K562 (cell line): ENCODE measurements around the gene NINJ2. TPM values are rescaled to one million over a fixed set of nuclear protein-coding genes. Genes with fewer than 3 reads are reported as not detected.

Experiments
- ATAC-seq: fragments of 200-7000 bp; cut with Tn5 transposase; 3 replicates; pipeline ENCODE4 v1.9.1; 2020; ENCODE audit warnings: moderate library complexity
- BruUV-seq: library from RNA; stranded (reverse); fragments of 400-500 nt; replicated peaks from 2 replicates; lab custom pipeline; 2021; lab: Mats Ljungman, UMichigan
- CTCF ChIA-PET: fragments of 300-600 bp; formaldehyde crosslinking; extraction: SDS; loops from one replicate; lab custom pipeline; 2021; ENCODE audit warnings: low intra/inter-chr PET ratio; lab: Yijun Ruan, JAX
- POLR2A ChIA-PET: fragments of 300-600, 350-650 bp; sonication (Branson Sonifier 250); formaldehyde crosslinking; extraction: SDS; loops from one replicate; lab custom pipeline; 2021; ENCODE audit warnings: antibody characterized with exemption, inconsistent platforms; lab: Yijun Ruan, JAX
- DNase-seq, 4 experiments: peaks; one replicate each; pipeline versions ENCODE4 v3.0.0 to v3.0.0-alpha.2; 2011 to 2018; ENCODE audit warnings: low spot score in 3 of 4, mixed read lengths in 3 of 4; ENCODE audit errors: extremely low read depth in 1 of 4
- FAIRE-seq: peaks from 2 replicates; lab custom pipeline; 2011; peaks lifted over from hg19 to GRCh38; lab: Jason Lieb, UNC
- H2AFZ ChIP-seq: 2 replicates; pipeline ENCODE4 v1.6.0; 2011; ENCODE audit warnings: low read depth, low read length, control low read depth, inconsistent platforms
- H3K27ac ChIP-seq: fragments of 200-600 bp; 3 replicates; pipeline ENCODE4 v1.8.0; 2011; ENCODE audit warnings: low read depth, mild to moderate bottlenecking, control low read depth, inconsistent platforms, low read length, moderate library complexity, mixed read lengths; ENCODE audit errors: extremely low read depth
- H3K27me3 ChIP-seq, 2 experiments: fragments of 300-600 bp in 1 of 2; 2 replicates in 1 of 2; 3 replicates in 1 of 2; pipeline versions ENCODE4 v1.6.0 to v1.8.0; 2011; ENCODE audit warnings: inconsistent platforms in 2 of 2, low read length in 2 of 2, mild to moderate bottlenecking in 1 of 2, mixed read lengths in 1 of 2, moderate library complexity in 1 of 2; ENCODE audit not compliant: control insufficient read depth in 2 of 2, insufficient read depth in 2 of 2
- H3K36me3 ChIP-seq: fragments of 300-600 bp; 3 replicates; pipeline ENCODE4 v1.8.0; 2011; ENCODE audit warnings: mild to moderate bottlenecking, low read length, inconsistent platforms; ENCODE audit not compliant: control insufficient read depth, insufficient read depth
- H3K4me1 ChIP-seq, 2 experiments: fragments of 200-600 bp in 1 of 2; replicated peaks in 1 of 2; 2 replicates in 1 of 2; 3 replicates in 1 of 2; pipeline versions ENCODE4 v1.5.1 to v1.8.0; 2011; ENCODE audit warnings: inconsistent platforms in 2 of 2, low read length in 2 of 2, mild to moderate bottlenecking in 1 of 2, mixed read lengths in 1 of 2, moderate library complexity in 1 of 2; ENCODE audit not compliant: control insufficient read depth in 2 of 2, insufficient read depth in 2 of 2
- H3K4me2 ChIP-seq: 2 replicates; pipeline ENCODE4 v1.6.1; 2011; ENCODE audit warnings: low read length, control low read depth, inconsistent platforms, mixed read lengths; ENCODE audit not compliant: insufficient read depth
- H3K4me3 ChIP-seq: fragments of 200-600 bp; sonication (generic), shearing (Covaris generic); 2 replicates; pipeline ENCODE4 v1.5.1; 2016; ENCODE audit warnings: control low read depth, inconsistent platforms
- H3K79me2 ChIP-seq: fragments of 200-600 bp; 3 replicates; pipeline ENCODE4 v1.8.0; 2011; ENCODE audit warnings: low read length, inconsistent platforms; ENCODE audit not compliant: control insufficient read depth, insufficient read depth
- H3K9ac ChIP-seq, 2 experiments: 2 replicates each; pipeline versions ENCODE4 v1.6.0 to v1.6.1; 2011; ENCODE audit warnings: low read depth in 2 of 2, low read length in 2 of 2, control low read depth in 1 of 2, inconsistent platforms in 1 of 2, mild to moderate bottlenecking in 1 of 2, mixed read lengths in 1 of 2; ENCODE audit not compliant: insufficient read depth in 1 of 2
- H3K9me1 ChIP-seq: one replicate; pipeline ENCODE4 v1.6.0; 2011; ENCODE audit warnings: inconsistent platforms, mild to moderate bottlenecking, low read length, moderate library complexity; ENCODE audit not compliant: control insufficient read depth, insufficient read depth
- H3K9me3 ChIP-seq: replicated peaks from 2 replicates; pipeline ENCODE4 v1.5.1; 2011; ENCODE audit warnings: low read depth, low read length, inconsistent platforms; ENCODE audit not compliant: control insufficient read depth, insufficient read depth
- H4K20me1 ChIP-seq: replicated peaks from 2 replicates; pipeline ENCODE4 v1.6.1; 2011; ENCODE audit warnings: low read length, inconsistent platforms, mixed read lengths; ENCODE audit not compliant: control insufficient read depth, insufficient read depth
- CHCHD3 ChIP-seq: fragments of 250-450 bp; sonication (Bioruptor Pico); IDR thresholded peaks from 2 replicates; pipeline ENCODE4 v2.1.2; 2022; ENCODE audit warnings: mild to moderate bottlenecking
- CXXC5 ChIP-seq: fragments of 250-450 bp; sonication (Bioruptor Pico); IDR thresholded peaks from 2 replicates; pipeline ENCODE4 v1.8.0; 2022; ENCODE audit warnings: inconsistent platforms, mild to moderate bottlenecking, moderate library complexity
- FOS ChIP-seq: IDR thresholded peaks from 3 replicates; pipeline ENCODE4 v1.6.1; 2011; ENCODE audit not compliant: insufficient read length; ENCODE audit errors: extremely low read depth
- FOXJ2 ChIP-seq: fragments of 200-800 bp; sonication (Bioruptor generic); IDR thresholded peaks from 2 replicates; pipeline ENCODE4 v1.6.1; 2016; ENCODE audit warnings: missing genetic modification characterization, missing compliant biosample characterization
- HDAC6 ChIP-seq: IDR thresholded peaks from 2 replicates; pipeline ENCODE4 v1.6.1; 2012; ENCODE audit warnings: low read depth, mild to moderate bottlenecking, control low read depth, inconsistent platforms, low read length, moderate library complexity
- IRF2 ChIP-seq: sonication (generic); formaldehyde crosslinking; IDR thresholded peaks from 2 replicates; pipeline ENCODE4 v1.8.1; 2022; ENCODE audit warnings: mild to moderate bottlenecking, missing genetic modification reagents
- KLF13 ChIP-seq: fragments of 450-650 bp; IDR thresholded peaks from 2 replicates; pipeline ENCODE4 v1.6.1; 2016; ENCODE audit warnings: missing genetic modification characterization, low read depth, mild to moderate bottlenecking, missing compliant biosample characterization, moderate library complexity, borderline replicate concordance
- SREBF1 ChIP-seq: fragments of 150-350 bp; IDR thresholded peaks from 2 replicates; pipeline ENCODE4 v1.6.1; 2014; ENCODE audit warnings: antibody characterized with exemption, low read depth, low read length, borderline replicate concordance
- WGBS: fragments of 100-300 bp; shearing (Covaris generic); methylation state at CpG from one replicate; pipeline ENCODE4 v1.1.6; 2016; ENCODE audit warnings: low coverage, mixed read lengths; ENCODE audit not compliant: insufficient coverage; ENCODE audit errors: missing lambda C conversion rate; 5-methylcytosine and 5-hydroxymethylcytosine counted together
- in situ Hi-C: fragments of 300-500 bp; cut with MboI; formaldehyde crosslinking; loops from 4 replicates; pipeline ENCODE4 v1.15.0; 2018; ENCODE audit warnings: inconsistent platforms, mixed read lengths
- intact Hi-C: fragments of 100-400 bp; cut with micrococcal nuclease; formaldehyde crosslinking; loops from 2 replicates; pipeline ENCODE4 v1.14.2; 2022
- polyA plus RNA-seq, 8 experiments: library from polyadenylated mRNA; depleted of rRNA in 4 of 8; stranded (reverse) in 5 of 8; unstranded in 3 of 8; fragments of >200 nt; fragmentation: Nextera tagmentation in 2 of 8; fragmentation: Illumina TruSeq in 1 of 8; extraction: Ambion mirVana in 2 of 8; extraction: Trizol in 1 of 8; gene quantifications; 2 replicates each; pipeline versions ENCODE4 v1.2.1 to v1.2.3, GENCODE V29; 2011 to 2014; ENCODE audit warnings: inconsistent platforms in 1 of 8, missing spikeins in 1 of 8
- total RNA-seq, 7 experiments: library from RNA; depleted of rRNA in 6 of 7; stranded (reverse); fragments of >200 nt in 6 of 7; fragmentation: Illumina TruSeq in 2 of 7; extraction: Trizol in 2 of 7; gene quantifications; 2 replicates each; pipeline versions ENCODE4 v1.2.1 to v1.2.3, GENCODE V29; 2011 to 2021; ENCODE audit warnings: low replicate concordance in 1 of 7
- TF ChIP-seq, protein P1 (sequence below), 3 experiments: fragments of 200-800 bp in 1 of 3; sonication (Bioruptor generic) in 1 of 3; sonication (generic) in 1 of 3; formaldehyde crosslinking in 1 of 3; IDR thresholded peaks; 2 replicates each; pipeline versions ENCODE4 v1.6.1 to v1.8.0; 2016 to 2022; ENCODE audit warnings: mild to moderate bottlenecking in 2 of 3, missing compliant biosample characterization in 2 of 3, missing genetic modification characterization in 2 of 3, missing genetic modification reagents in 1 of 3

Gene NINJ2
- total and polyA plus RNA-seq, 9 of the 15 experiments (the other 6 are each of a cell fraction or from before 2014, with no cell fraction given), result 2.6 to 16.0 (median 4.5) TPM

DNA sequence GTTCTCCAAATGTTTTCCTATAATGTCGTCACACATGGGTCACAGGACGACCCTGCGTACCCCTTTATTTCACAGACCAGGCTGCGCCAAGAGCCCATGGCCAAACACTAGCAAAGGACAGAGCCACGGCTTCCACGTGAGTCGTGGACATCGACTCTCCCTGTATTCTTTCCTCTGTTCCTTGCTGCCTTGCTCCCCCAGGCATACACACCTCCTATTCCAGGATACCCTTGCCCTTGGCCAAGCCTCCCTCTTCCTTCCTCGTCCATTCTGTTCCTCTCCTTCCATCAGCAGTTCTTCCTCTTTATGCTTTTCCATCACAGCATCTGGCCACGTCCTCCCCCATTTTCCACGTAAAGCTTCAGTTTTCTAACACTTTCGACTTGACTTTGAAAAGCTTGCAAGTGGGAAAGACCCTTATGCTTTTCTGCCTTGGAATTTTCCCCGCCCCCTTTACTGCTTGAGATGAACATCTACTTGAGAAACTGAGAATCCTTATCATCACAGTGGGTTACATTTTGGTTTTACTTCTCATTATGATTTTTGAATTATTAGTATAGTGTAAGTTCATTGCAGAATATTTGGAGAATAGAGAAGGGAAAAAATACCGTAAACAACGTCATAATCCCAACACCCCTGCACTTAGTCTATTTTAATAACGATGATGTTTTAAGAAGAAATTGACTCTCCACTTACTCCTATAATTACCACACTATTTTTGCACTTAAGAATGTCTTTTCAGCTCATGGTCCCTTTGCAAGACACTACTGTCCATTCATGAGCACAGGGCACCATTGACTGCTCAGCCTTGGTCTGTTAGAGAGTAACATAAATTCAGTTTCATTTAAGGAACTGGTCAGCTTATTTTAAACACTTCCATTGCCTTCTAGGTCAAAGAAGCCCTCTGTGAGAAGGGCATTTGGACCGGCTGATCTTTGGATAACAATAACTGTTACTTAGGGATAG, 15.8 kb upstream of the NINJ2 start:
- ChIA-PET CTCF (no interaction called here), POLR2A (interaction anchor here (0.7 kb wide), 1 partner anchor 26 kb away, joined by 3 read pairs; no protein-coding TSS in a partner anchor)
- intact Hi-C loops, result no loop called here
- 51% methylated on average over 16 of the region's 17 CpGs for WGBS
- Histone ChIP-seq H3K27ac (no peak overlapping the region), H3K9ac (no peak overlapping the region), H3K4me2 (no peak overlapping the region), H3K79me2 (no peaks in the 10 kb centered on the region), H3K9me3 (no peaks in the 10 kb centered on the region), H4K20me1 (no peaks in the 10 kb centered on the region), H3K9me1 (no peaks in the 10 kb centered on the region), H2AFZ (peak overlapping the region; percentile 44; the same call in 1 of the 2 replicates), H3K4me3 (no peak overlapping the region), H3K27me3 (no peaks in the 10 kb centered on the region), H3K36me3 (no peaks in the 10 kb centered on the region), H3K4me1 (peaks cover 0 to 5% of the 10 kb centered on the region in 2 experiments; a peak in 3 of 5 replicates)
- ATAC-seq (no peak), DNase-seq (no peak), FAIRE-seq (no peak)
- no TSS peak for BruUV-seq
- TF ChIP-seq CXXC5 (CRISPR knock-in tag) (no peak), HDAC6 (no peak), FOS (no peak), CHCHD3 (CRISPR knock-in tag) (no peak), KLF13 (tag) (no peak), IRF2 (CRISPR knock-in tag) (no peak), FOXJ2 (tag) (no peak), SREBF1 (no peak)
- TF ChIP-seq, protein P1, sequence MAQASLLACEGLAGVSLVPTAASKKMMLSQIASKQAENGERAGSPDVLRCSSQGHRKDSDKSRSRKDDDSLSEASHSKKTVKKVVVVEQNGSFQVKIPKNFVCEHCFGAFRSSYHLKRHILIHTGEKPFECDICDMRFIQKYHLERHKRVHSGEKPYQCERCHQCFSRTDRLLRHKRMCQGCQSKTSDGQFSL (CRISPR knock-in tag; IDR thresholded peaks at IDR 0.05), result no peak
- TF ChIP-seq, protein P1 (tag; IDR thresholded peaks at IDR 0.05), result no peak
- in situ Hi-C loops, result no loop called here
